Fibroblast of the aortic adventitia (primary cell): ENCODE results near the gene ZMYND10. TPM values are rescaled to one million over a fixed set of nuclear protein-coding genes. Genes with fewer than 3 reads are reported as not detected.

Source experiments
- DNase-seq: peaks from one replicate; pipeline ENCODE4 v3.0.0-alpha.2; 2010; ENCODE audit warnings: low read depth
- H3K4me3 ChIP-seq: 2 replicates; pipeline ENCODE4 v1.5.1; 2011; ENCODE audit warnings: low read depth, mild to moderate bottlenecking, control low read depth, low read length, moderate library complexity
- total RNA-seq: library from RNA; depleted of rRNA; stranded (reverse); fragments of >200 nt; gene quantifications from 2 replicates; pipeline ENCODE4 v1.2.3, GENCODE V29; 2012; ENCODE audit warnings: low replicate concordance
- TF ChIP-seq, protein P1 (sequence below): IDR thresholded peaks from 2 replicates; pipeline ENCODE4 v1.5.1; 2011; ENCODE audit warnings: mild to moderate bottlenecking, low read length, control low read depth, inconsistent platforms; ENCODE audit not compliant: insufficient read depth

The ZMYND10 gene
- total RNA-seq, 1 donor = 0.81 TPM

- no peak for DNase-seq
- TF ChIP-seq, protein P1, sequence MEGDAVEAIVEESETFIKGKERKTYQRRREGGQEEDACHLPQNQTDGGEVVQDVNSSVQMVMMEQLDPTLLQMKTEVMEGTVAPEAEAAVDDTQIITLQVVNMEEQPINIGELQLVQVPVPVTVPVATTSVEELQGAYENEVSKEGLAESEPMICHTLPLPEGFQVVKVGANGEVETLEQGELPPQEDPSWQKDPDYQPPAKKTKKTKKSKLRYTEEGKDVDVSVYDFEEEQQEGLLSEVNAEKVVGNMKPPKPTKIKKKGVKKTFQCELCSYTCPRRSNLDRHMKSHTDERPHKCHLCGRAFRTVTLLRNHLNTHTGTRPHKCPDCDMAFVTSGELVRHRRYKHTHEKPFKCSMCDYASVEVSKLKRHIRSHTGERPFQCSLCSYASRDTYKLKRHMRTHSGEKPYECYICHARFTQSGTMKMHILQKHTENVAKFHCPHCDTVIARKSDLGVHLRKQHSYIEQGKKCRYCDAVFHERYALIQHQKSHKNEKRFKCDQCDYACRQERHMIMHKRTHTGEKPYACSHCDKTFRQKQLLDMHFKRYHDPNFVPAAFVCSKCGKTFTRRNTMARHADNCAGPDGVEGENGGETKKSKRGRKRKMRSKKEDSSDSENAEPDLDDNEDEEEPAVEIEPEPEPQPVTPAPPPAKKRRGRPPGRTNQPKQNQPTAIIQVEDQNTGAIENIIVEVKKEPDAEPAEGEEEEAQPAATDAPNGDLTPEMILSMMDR = no peak
- peak within 1 kb of the TSS; percentile 84 for H3K4me3 ChIP-seq
Measured at GRCh38 chr3:50322386-50323091, 23.0 kb downstream of the ZMYND10 start, which contains the start of gene HYAL2. Gene HYAL2, minus strand, starts transcription at chr3:50322745. Its CDS starts 2,256 bp downstream, at chr3:50320489.

GRCh38 chr3:50322115-50322385, 23.5 kb downstream of the ZMYND10 start:
- TF ChIP-seq, protein P1 = no peak
- H3K4me3 ChIP-seq = peak overlapping the region; percentile 84
- DNase-seq = no peak

- TF ChIP-seq, protein P1 = peak; percentile 43
- peak overlapping the region; percentile 84 for H3K4me3 ChIP-seq
- DNase-seq = peak; percentile 84
Measured at GRCh38 chr3:50321336-50322114, 24.0 kb downstream of the ZMYND10 start.

- DNase-seq = peak; percentile 48
Measured at GRCh38 chr3:50320853-50321335, 24.6 kb downstream of the ZMYND10 start.

DNA sequence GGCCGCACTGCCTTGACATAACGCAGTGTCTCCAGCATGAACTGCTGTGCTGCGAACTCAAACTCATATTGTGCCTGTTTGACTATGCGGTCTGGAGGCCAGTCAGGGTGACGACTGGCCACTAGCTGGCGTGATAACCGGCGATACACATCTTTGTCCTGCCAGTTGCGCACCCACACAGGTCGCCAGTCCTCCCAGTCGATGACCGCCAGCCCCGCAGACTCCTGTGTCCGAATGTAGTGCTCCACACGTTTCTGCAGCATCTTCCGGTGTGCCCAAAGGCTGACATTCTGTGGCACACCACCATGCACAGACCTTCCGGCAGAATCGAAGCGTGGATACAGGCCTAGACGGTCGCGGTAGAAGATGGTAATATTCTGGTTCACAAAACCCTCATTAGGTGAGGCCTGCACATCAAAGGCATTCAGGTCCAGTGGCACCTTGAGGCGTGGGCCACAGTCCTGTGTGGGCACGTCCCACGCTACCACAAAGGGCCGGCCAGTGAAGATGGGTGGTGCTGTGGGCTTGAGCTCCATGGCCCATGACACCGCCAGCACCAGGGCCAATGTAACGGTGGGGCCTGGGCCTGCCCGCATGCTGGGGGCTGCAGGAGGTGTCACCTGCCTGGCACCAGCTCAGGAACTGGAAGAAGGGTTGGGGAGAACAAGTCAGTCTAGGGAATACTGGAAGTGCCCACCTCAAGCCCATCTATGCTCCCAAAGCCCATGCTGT, 25.5 kb downstream of the ZMYND10 start:
- no peak for DNase-seq

More at GRCh38 chr3:50320853-50321335, 24.6 kb downstream of the ZMYND10 start:
- TF ChIP-seq, protein P1 = no peak
- peak overlapping the region; percentile 84 for H3K4me3 ChIP-seq

GRCh38 chr3:50319181-50319893, 26.2 kb downstream of the ZMYND10 start:
- TF ChIP-seq, protein P1 = no peak
- no peak for DNase-seq

More for the DNA sequence above, 25.5 kb downstream of the ZMYND10 start:
- TF ChIP-seq, protein P1 = no peak
- peak overlapping the region; percentile 84 for H3K4me3 ChIP-seq

More at GRCh38 chr3:50319181-50319893, 26.2 kb downstream of the ZMYND10 start:
- H3K4me3 ChIP-seq = no peak overlapping the region
